Cardiac muscle cell (in vitro differentiated cells and primary cell): ENCODE measurements around the gene HS6ST1. TPM values are rescaled to one million over a fixed set of nuclear protein-coding genes. Genes with fewer than 3 reads are reported as not detected.

ENCODE experiments used
- DNase-seq, 2 donors: peaks; one replicate each; pipeline versions ENCODE4 v3.0.0 to v3.0.0-alpha.2; 2010 to 2017; ENCODE audit warnings: low read depth in 1 of 2, low spot score in 1 of 2
- H3K27ac ChIP-seq: fragments of 200-600 bp; sonication (generic); 2 replicates; pipeline ENCODE4 v1.5.1; 2016
- H3K27me3 ChIP-seq: fragments of 200-600 bp; sonication (generic); 2 replicates; pipeline ENCODE4 v1.6.0; 2016; ENCODE audit warnings: control low read depth
- H3K36me3 ChIP-seq: fragments of 200-600 bp; sonication (generic); 2 replicates; pipeline ENCODE4 v1.5.1; 2016; ENCODE audit warnings: control low read depth
- H3K4me1 ChIP-seq: fragments of 200-600 bp; sonication (generic); 2 replicates; pipeline ENCODE4 v1.8.1; 2017; ENCODE audit warnings: low read depth, mild to moderate bottlenecking, mixed run types
- H3K4me3 ChIP-seq: fragments of 200-600 bp; sonication (generic); 2 replicates; pipeline ENCODE4 v1.5.1; 2016; ENCODE audit warnings: mild to moderate bottlenecking
- H3K9me3 ChIP-seq: fragments of 200-600 bp; sonication (generic); 2 replicates; pipeline ENCODE4 v1.5.1; 2017; ENCODE audit warnings: low read depth, mild to moderate bottlenecking, control low read depth
- CTCF ChIP-seq: IDR thresholded peaks from 2 replicates; pipeline ENCODE4 v1.5.1; 2012; ENCODE audit warnings: low read depth, mild to moderate bottlenecking, low read length
- polyA plus RNA-seq: library from polyadenylated mRNA; unstranded; fragments of >200 nt; fragmentation: Nextera tagmentation; extraction: Ambion mirVana; gene quantifications from 2 replicates; pipeline ENCODE4 v1.2.1, GENCODE V29; 2016
- total RNA-seq: library from RNA; depleted of rRNA; stranded (reverse); fragments of >200 nt; gene quantifications from 2 replicates; pipeline ENCODE4 v1.2.3, GENCODE V29; 2016

HS6ST1 gene
- total and polyA plus RNA-seq, 2 experiments from 2014 or later = 22.9 to 24.5 TPM

- no peak for TF ChIP-seq CTCF
- Histone ChIP-seq H3K27ac (no peak overlapping the region), H3K4me1 (no peaks in the 10 kb centered on the region), H3K27me3 (peaks cover 21% of the 10 kb centered on the region), H3K4me3 (no peak overlapping the region), H3K9me3 (no peaks in the 10 kb centered on the region), H3K36me3 (no peaks in the 10 kb centered on the region)
- DNase-seq = no peak
These were observed 3.4 kb downstream of the HS6ST1 start for GRCh38 chr2:128315122-128315828.

- DNase-seq = no peak
- Histone ChIP-seq H3K27me3 (peaks cover 14% of the 10 kb centered on the region), H3K4me3 (no peak overlapping the region), H3K9me3 (no peaks in the 10 kb centered on the region), H3K36me3 (no peaks in the 10 kb centered on the region), H3K4me1 (peaks cover 2% of the 10 kb centered on the region), H3K27ac (no peak overlapping the region)
- TF ChIP-seq CTCF = no peak
These were observed 4.1 kb downstream of the HS6ST1 start for GRCh38 chr2:128314348-128315121.

GRCh38 chr2:128313931-128314347, 4.7 kb downstream of the HS6ST1 start:
- Histone ChIP-seq H3K36me3 (no peaks in the 10 kb centered on the region), H3K4me3 (no peak overlapping the region), H3K27me3 (peaks cover 11% of the 10 kb centered on the region), H3K4me1 (peaks cover 8% of the 10 kb centered on the region), H3K27ac (no peak overlapping the region), H3K9me3 (no peaks in the 10 kb centered on the region)
- TF ChIP-seq CTCF = no peak
- DNase-seq = no peak

GRCh38 chr2:128313091-128313836, 5.4 kb downstream of the HS6ST1 start:
- H3K9me3 ChIP-seq = no peaks in the 10 kb centered on the region
- no peak overlapping the region for H3K27ac ChIP-seq
- DNase-seq = peak in 1 of 2 donors; percentile 59
- no peak overlapping the region for H3K4me3 ChIP-seq
- TF ChIP-seq CTCF = peak; percentile 39
- peaks cover 11% of the 10 kb centered on the region for H3K27me3 ChIP-seq
- no peaks in the 10 kb centered on the region for H3K36me3 ChIP-seq
- H3K4me1 ChIP-seq = peaks cover 9% of the 10 kb centered on the region

GRCh38 chr2:128312411-128312810, 6.3 kb downstream of the HS6ST1 start:
- H3K4me3 ChIP-seq = no peak overlapping the region
- no peak for TF ChIP-seq CTCF
- DNase-seq = no peak
- H3K27ac ChIP-seq = no peak overlapping the region
- H3K9me3 ChIP-seq = no peaks in the 10 kb centered on the region
- peaks cover 9% of the 10 kb centered on the region for H3K4me1 ChIP-seq
- H3K27me3 ChIP-seq = peaks cover 7% of the 10 kb centered on the region
- H3K36me3 ChIP-seq = no peaks in the 10 kb centered on the region
